GM12864 (cell line): ENCODE data around the gene SSH3.

ENCODE experiments used
- DNase-seq: peaks from one replicate; pipeline ENCODE4 v3.0.0-alpha.2; 2011; ENCODE audit warnings: low read depth
- H3K4me3 ChIP-seq: 2 replicates; pipeline ENCODE4 v1.5.1; 2011; ENCODE audit warnings: mild to moderate bottlenecking, low read depth, low read length, control low read depth
- TF ChIP-seq, protein P1 (sequence below): IDR thresholded peaks from 2 replicates; pipeline ENCODE4 v1.5.1; 2011; ENCODE audit warnings: low read depth, mild to moderate bottlenecking, moderate library complexity, low read length, control low read depth, inconsistent platforms; ENCODE audit errors: missing control alignments

The SSH3 gene

DNA sequence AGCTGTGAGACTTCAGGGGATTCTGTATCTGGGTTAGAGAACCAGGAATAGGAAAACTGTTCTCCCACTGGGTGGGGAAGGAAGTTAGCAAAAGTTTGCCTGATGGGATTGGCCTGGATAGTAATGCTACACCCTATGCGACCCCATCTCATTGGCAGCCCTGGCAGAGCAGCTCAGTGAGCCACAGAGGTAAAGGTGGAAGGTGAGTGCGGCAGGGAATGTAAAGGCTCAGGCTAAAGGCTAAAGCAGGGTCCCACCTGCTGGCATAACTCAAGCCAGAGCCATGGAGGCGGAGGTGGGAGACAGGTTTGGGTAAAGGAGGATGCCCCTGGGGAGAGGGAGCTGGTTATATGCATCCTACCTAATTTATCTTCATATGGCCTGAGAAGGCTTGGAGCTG is 18.7 kb downstream of the SSH3 start:
- TF ChIP-seq, protein P1, sequence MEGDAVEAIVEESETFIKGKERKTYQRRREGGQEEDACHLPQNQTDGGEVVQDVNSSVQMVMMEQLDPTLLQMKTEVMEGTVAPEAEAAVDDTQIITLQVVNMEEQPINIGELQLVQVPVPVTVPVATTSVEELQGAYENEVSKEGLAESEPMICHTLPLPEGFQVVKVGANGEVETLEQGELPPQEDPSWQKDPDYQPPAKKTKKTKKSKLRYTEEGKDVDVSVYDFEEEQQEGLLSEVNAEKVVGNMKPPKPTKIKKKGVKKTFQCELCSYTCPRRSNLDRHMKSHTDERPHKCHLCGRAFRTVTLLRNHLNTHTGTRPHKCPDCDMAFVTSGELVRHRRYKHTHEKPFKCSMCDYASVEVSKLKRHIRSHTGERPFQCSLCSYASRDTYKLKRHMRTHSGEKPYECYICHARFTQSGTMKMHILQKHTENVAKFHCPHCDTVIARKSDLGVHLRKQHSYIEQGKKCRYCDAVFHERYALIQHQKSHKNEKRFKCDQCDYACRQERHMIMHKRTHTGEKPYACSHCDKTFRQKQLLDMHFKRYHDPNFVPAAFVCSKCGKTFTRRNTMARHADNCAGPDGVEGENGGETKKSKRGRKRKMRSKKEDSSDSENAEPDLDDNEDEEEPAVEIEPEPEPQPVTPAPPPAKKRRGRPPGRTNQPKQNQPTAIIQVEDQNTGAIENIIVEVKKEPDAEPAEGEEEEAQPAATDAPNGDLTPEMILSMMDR, result no peak

DNA sequence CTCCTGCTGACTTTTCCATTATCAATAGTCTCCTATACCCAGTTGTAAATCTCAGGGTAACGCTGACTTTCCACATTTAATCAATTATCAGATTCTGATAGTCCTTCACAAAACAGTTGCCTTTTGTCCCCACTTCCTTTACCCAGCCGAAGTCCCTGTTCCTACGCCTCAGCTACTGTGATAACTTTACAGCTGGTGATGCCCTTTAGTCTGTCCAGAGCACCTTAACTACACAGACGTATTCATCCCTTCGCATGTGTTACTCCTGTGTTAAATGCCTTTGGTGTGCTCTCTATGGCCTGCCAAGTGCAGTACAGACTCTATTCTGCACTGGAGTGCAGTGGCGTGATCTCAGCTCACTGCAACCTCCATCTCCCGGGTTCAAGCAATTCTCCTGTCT is 20.2 kb downstream of the SSH3 start:
- TF ChIP-seq, protein P1, result no peak
- DNase-seq, result no peak
- H3K4me3 ChIP-seq, result no peak overlapping the region

More for the DNA sequence above, 18.7 kb downstream of the SSH3 start:
- DNase-seq, result no peak
- no peak overlapping the region for H3K4me3 ChIP-seq

DNA sequence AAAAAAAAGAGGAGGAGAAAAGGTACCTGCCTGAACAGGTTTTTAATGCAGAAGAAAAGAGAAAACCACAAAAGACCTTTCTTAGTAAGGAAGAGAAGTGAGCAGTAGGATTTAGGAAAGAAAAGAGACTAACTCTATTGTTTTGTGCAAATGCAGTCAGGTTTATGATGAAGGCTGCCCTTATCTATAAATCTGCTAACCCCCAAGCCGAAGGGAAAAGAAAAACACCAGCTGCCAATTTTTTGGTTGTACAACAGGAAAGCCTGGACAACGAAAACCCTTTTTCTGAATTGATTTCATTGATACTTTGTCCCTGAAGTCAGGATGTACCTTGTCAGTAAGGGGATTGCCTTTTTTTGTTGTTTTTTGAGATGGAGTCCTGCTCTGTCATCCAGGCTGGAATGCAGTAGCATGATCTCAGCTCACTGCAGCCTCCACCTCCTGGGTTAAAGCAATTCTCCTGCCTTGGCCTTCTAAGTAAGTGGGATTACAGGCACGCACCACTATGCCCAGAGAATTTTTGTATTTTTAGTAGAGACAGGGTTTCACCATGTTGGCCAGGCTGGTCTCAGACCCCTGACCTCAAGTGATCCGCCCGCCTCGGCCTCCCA is 28.9 kb downstream of the SSH3 start:
- TF ChIP-seq, protein P1, result no peak
- DNase-seq, result no peak
- H3K4me3 ChIP-seq, result no peak overlapping the region

DNA sequence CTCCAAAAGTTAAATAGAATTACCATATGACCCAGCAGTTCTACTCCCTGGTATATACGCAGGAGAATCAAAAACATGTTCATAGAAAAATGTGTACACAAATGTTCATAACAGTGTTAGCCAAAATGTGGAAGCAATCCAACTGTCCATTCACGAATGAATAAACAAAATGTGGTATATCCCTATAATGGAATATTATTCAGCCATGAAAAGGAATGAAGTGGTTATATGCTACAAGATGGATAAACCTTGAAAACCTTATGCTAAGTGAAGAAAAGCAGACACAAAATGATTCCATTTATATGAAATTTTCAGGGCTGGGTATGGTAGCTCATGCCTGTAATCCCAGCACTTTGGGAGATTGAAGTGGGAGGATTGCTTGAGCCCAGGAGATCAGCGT is 33.9 kb downstream of the SSH3 start:
- H3K4me3 ChIP-seq, result no peak overlapping the region
- no peak for DNase-seq
- TF ChIP-seq, protein P1, result no peak

DNA sequence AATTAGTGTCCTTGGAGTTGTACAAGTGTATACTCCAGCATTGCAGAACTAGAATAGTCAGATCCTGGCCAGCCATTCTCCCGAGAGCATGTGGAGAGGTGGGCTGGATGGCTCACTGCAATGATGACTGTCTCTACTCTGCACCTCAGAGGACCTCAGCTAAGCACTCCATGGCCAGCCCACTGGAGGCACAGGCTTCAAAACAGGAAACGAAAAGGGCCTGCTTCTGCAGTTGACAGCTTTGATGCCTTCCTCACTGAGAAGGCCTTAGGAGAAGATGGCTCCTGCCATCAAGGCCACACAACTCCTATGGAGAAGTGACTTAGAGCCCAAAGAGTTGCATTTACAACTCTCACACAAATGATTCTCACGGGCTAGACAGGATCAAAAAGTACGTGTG is 40.9 kb downstream of the SSH3 start:
- H3K4me3 ChIP-seq, result no peak overlapping the region
- no peak for DNase-seq
- TF ChIP-seq, protein P1, result no peak

DNA sequence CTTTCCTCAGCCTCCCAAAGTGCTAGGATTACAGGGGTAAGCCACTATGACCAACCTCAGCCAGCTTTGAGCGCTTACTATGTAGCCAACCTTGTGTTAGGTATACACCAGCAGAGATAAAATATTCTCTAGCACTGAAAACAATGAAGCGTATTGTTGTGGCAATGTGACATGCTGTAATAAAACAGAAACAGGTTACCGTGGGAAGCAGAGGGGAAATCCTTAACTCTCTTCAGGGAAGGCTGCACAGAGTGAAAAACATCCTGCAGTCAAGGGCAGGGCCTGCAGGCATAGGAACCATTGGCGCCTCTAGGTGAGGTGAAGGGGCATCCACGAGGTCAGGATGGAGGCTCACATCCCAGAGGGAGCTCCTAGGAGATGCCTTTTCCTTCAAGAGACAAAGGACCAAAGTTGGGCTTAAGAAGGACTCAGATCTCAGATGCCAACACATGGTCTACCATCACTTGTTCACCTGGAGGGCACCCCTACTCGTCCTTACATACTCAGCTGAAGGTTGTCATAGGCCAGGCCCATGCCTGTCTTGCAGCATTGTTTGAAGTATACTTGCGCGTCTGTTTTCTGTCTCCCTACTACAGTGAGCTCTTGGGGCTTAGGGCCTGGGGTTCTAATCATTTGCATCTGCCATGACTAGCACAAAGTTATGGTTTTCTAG is 42.1 kb downstream of the SSH3 start:
- DNase-seq, result no peak
- no peak overlapping the region for H3K4me3 ChIP-seq

More for the DNA sequence above, 42.1 kb downstream of the SSH3 start:
- TF ChIP-seq, protein P1, result no peak
